CD4-positive, alpha-beta T cell treated with Interleukin-15 for 1 hour (primary cell): ENCODE results near the gene GNAZ.

Source experiments
- DNase-seq: peaks from one replicate; pipeline ENCODE4 v3.0.0-alpha.2; 2020

The GNAZ gene

GRCh38 chr22:23065495-23066122 is 4.7 kb upstream of the GNAZ start:
- DNase-seq = no peak

GRCh38 chr22:23066200-23067022 is 3.9 kb upstream of the GNAZ start:
- peak; percentile 13 for DNase-seq

- DNase-seq = peak; percentile 12
These were observed 3.2 kb upstream of the GNAZ start for GRCh38 chr22:23067023-23067650.

GRCh38 chr22:23067691-23068090 is 2.6 kb upstream of the GNAZ start:
- DNase-seq = no peak

GRCh38 chr22:23068096-23068831 is 2.1 kb upstream of the GNAZ start:
- DNase-seq = peak; percentile 1

- DNase-seq = peak; percentile 8
These were observed 1.4 kb upstream of the GNAZ start for GRCh38 chr22:23068832-23069385.

GRCh38 chr22:23069502-23070357 is 589 bp upstream of the GNAZ start:
- DNase-seq = peak; percentile 92

- peak; percentile 12 for DNase-seq
These were observed 1.1 kb downstream of the GNAZ start for GRCh38 chr22:23071230-23072076.

GRCh38 chr22:23072077-23072910 is 2.0 kb downstream of the GNAZ start:
- no peak for DNase-seq

- no peak for DNase-seq
These were observed 2.7 kb downstream of the GNAZ start for GRCh38 chr22:23072911-23073491.

- DNase-seq = no peak
These were observed 3.4 kb downstream of the GNAZ start for GRCh38 chr22:23073526-23074229.

GRCh38 chr22:23074451-23074850 is 4.1 kb downstream of the GNAZ start:
- DNase-seq = no peak

GRCh38 chr22:23075050-23075449 is 4.7 kb downstream of the GNAZ start:
- DNase-seq = no peak

- no peak for DNase-seq
These were observed 5.4 kb downstream of the GNAZ start for GRCh38 chr22:23075525-23076216.

GRCh38 chr22:23076896-23077572 is 6.7 kb downstream of the GNAZ start:
- DNase-seq = no peak

GRCh38 chr22:23077627-23078461 is 7.5 kb downstream of the GNAZ start:
- no peak for DNase-seq

GRCh38 chr22:23078462-23078787 is 8.1 kb downstream of the GNAZ start:
- no peak for DNase-seq
